Measurements from ENCODE around the gene C2CD2L.
"Not testable (repeated sequence)": the region's sequence is repeated elsewhere in the genome, so short reads cannot be mapped to it uniquely, and the experiment has no call there.

Gene C2CD2L

GRCh38 chr11:119116235-119116594 is 9.1 kb downstream of the C2CD2L start:
- DNase-seq: no peak

GRCh38 chr11:119116601-119117000 is 9.5 kb downstream of the C2CD2L start:
- no peak for DNase-seq

- no peak for DNase-seq
Measured at GRCh38 chr11:119117004-119117706, 10.0 kb downstream of the C2CD2L start.

- DNase-seq: no peak
Measured at GRCh38 chr11:119118227-119118626, 11.1 kb downstream of the C2CD2L start.

GRCh38 chr11:119118946-119119345 is 11.8 kb downstream of the C2CD2L start:
- no peak for DNase-seq

GRCh38 chr11:119120639-119121007 is 13.5 kb downstream of the C2CD2L start:
- DNase-seq: no peak

- DNase-seq: peak; percentile 100
Measured at GRCh38 chr11:119121008-119121810, 14.1 kb downstream of the C2CD2L start, which contains the start of gene HINFP. TSS of gene HINFP (plus strand) at chr11:119121580. CDS start at chr11:119126945, 5,365 bp downstream.

- DNase-seq: no peak
Measured at GRCh38 chr11:119121811-119122124, 14.6 kb downstream of the C2CD2L start.

- no peak for DNase-seq
Measured at GRCh38 chr11:119125821-119126220, 18.7 kb downstream of the C2CD2L start.

- no peak for DNase-seq
Measured at GRCh38 chr11:119126675-119127268, 19.6 kb downstream of the C2CD2L start.

- DNase-seq: no peak
Measured at GRCh38 chr11:119130662-119131061, 23.5 kb downstream of the C2CD2L start.

GRCh38 chr11:119134389-119134978 is 27.3 kb downstream of the C2CD2L start:
- DNase-seq: no peak

GRCh38 chr11:119139276-119139675 is 32.1 kb downstream of the C2CD2L start:
- not testable (repeated sequence) for DNase-seq

- peak in 1 of 2 donors; percentile 28 for DNase-seq
Measured at GRCh38 chr11:119144825-119145486, 37.8 kb downstream of the C2CD2L start.

GRCh38 chr11:119145551-119145950 is 38.4 kb downstream of the C2CD2L start:
- DNase-seq: no peak

- DNase-seq: no peak
Measured at GRCh38 chr11:119147604-119148333, 40.6 kb downstream of the C2CD2L start.

- DNase-seq: no peak
Measured at GRCh38 chr11:119148720-119149017, 41.5 kb downstream of the C2CD2L start.

GRCh38 chr11:119149018-119149785 is 42.1 kb downstream of the C2CD2L start, which contains the start of gene ABCG4:
TSS of gene ABCG4 (plus strand) at chr11:119149052. CDS start at chr11:119149966, 914 bp downstream.
- peak; percentile 28 to 45 for DNase-seq

- DNase-seq: no peak
Measured at GRCh38 chr11:119149786-119150275, 42.7 kb downstream of the C2CD2L start.

- no peak for DNase-seq
Measured at GRCh38 chr11:119152043-119152442, 44.9 kb downstream of the C2CD2L start.

GRCh38 chr11:119152604-119153003 is 45.5 kb downstream of the C2CD2L start:
- no peak for DNase-seq

Measured in stimulated activated CD4-positive, alpha-beta T cell treated with anti-CD3 and anti-CD28 coated beads, Interleukin-2, amount 100 ng/mL, for 24 hours (primary cell).